ENCODE data around the gene CH25H. TPM values are rescaled to one million over a fixed set of nuclear protein-coding genes. Genes with fewer than 3 reads are reported as not detected.
"Not testable (repeated sequence)": the region's sequence is repeated elsewhere in the genome, so short reads cannot be mapped to it uniquely, and the experiment has no call there.

CH25H gene
- total RNA-seq, 3 donors from 2014 or later = 0.16 to 6.0 (median 2.0) TPM

GRCh38 chr10:89202033-89202425, 5.1 kb downstream of the CH25H start:
- intact Hi-C loops (cut with DNase I; ENCODE audit: low total_unique reads) = no loop called here
- Histone ChIP-seq H3K27ac (no peak overlapping the region), H3K4me1 (no peaks in the 10 kb centered on the region), H3K4me3 (no peak overlapping the region), H3K36me3 (no peaks in the 10 kb centered on the region), H3K9me3 (no peaks in the 10 kb centered on the region), H3K27me3 (peaks cover 0 to under 1% of the 10 kb centered on the region in 2 donors)
- no peak for DNase-seq (ENCODE audit: low spot score in 2 of 2)
- TF ChIP-seq POLR2AphosphoS5 (IDR thresholded peaks at IDR 0.05) (no peak), POLR2A (IDR thresholded peaks at IDR 0.05) (no peak), CTCF (IDR thresholded peaks at IDR 0.05) (no peak)

GRCh38 chr10:89201345-89202032, 5.6 kb downstream of the CH25H start:
- H3K9me3 ChIP-seq = no peaks in the 10 kb centered on the region
- H3K4me1 ChIP-seq = no peaks in the 10 kb centered on the region
- H3K4me3 ChIP-seq = no peak overlapping the region
- TF ChIP-seq CTCF (IDR thresholded peaks at IDR 0.05) = no peak
- TF ChIP-seq POLR2AphosphoS5 (IDR thresholded peaks at IDR 0.05) = no peak
- no peak for TF ChIP-seq POLR2A (IDR thresholded peaks at IDR 0.05)
- no peaks in the 10 kb centered on the region for H3K27me3 ChIP-seq
- no peaks in the 10 kb centered on the region for H3K36me3 ChIP-seq
- DNase-seq (ENCODE audit: low spot score in 2 of 2) = no peak
- H3K27ac ChIP-seq = no peak overlapping the region
- intact Hi-C loops (cut with DNase I; ENCODE audit: low total_unique reads) = no loop called here

GRCh38 chr10:89197473-89197872, 9.6 kb downstream of the CH25H start:
- TF ChIP-seq POLR2AphosphoS5 (IDR thresholded peaks at IDR 0.05) (no peak), CTCF (IDR thresholded peaks at IDR 0.05) (no peak), POLR2A (IDR thresholded peaks at IDR 0.05) (no peak)
- Histone ChIP-seq H3K36me3 (no peaks in the 10 kb centered on the region), H3K4me3 (no peak overlapping the region), H3K9me3 (no peaks in the 10 kb centered on the region), H3K27ac (no peak overlapping the region), H3K4me1 (no peaks in the 10 kb centered on the region), H3K27me3 (no peaks in the 10 kb centered on the region)
- intact Hi-C loops (cut with DNase I; ENCODE audit: low total_unique reads) = no loop called here
- no peak for DNase-seq (ENCODE audit: low spot score in 2 of 2)

GRCh38 chr10:89191301-89191700, 15.8 kb downstream of the CH25H start:
- H3K9me3 ChIP-seq; H3K27me3 ChIP-seq; H3K36me3 ChIP-seq; H3K4me1 ChIP-seq; DNase-seq (ENCODE audit: low spot score in 2 of 2); H3K4me3 ChIP-seq; intact Hi-C loops (cut with DNase I; ENCODE audit: low total_unique reads); H3K27ac ChIP-seq: not testable (repeated sequence)

GRCh38 chr10:89189211-89189734, 17.8 kb downstream of the CH25H start:
- no peak for TF ChIP-seq CTCF (IDR thresholded peaks at IDR 0.05)
- no peak for TF ChIP-seq POLR2A (IDR thresholded peaks at IDR 0.05)
- TF ChIP-seq POLR2AphosphoS5 (IDR thresholded peaks at IDR 0.05) = no peak
- intact Hi-C loops (cut with DNase I; ENCODE audit: low total_unique reads) = no loop called here
- Histone ChIP-seq H3K36me3 (no peaks in the 10 kb centered on the region), H3K4me3 (no peak overlapping the region), H3K9me3 (no peaks in the 10 kb centered on the region), H3K4me1 (no peaks in the 10 kb centered on the region), H3K27ac (no peak overlapping the region), H3K27me3 (no peaks in the 10 kb centered on the region)
- no peak for DNase-seq (ENCODE audit: low spot score in 2 of 2)
